ENCODE measurements around the gene TEX11. TPM values are rescaled to one million over a fixed set of nuclear protein-coding genes. Genes with fewer than 3 reads are reported as not detected.

TEX11 gene
- polyA plus RNA-seq, 1 of the 3 experiments (the other 2 are of a cell fraction), result not detected

- TF ChIP-seq EZH2phosphoT487 (IDR thresholded peaks at IDR 0.05; ENCODE audit: borderline replicate concordance, low read depth) (no peak), ELF1 (IDR thresholded peaks at IDR 0.05) (no peak), RFX5 (IDR thresholded peaks at IDR 0.05; ENCODE audit: low read length) (no peak), FOSL2 (IDR thresholded peaks at IDR 0.05; ENCODE audit: borderline replicate concordance, low read depth) (no peak), GATA2 (CRISPR knock-in tag; IDR thresholded peaks at IDR 0.05) (no peak), GABPA (IDR thresholded peaks at IDR 0.05; ENCODE audit: low read depth) (no peak), YY1 (IDR thresholded peaks at IDR 0.05; ENCODE audit: low read depth) (no peak), NRF1 (IDR thresholded peaks at IDR 0.05; ENCODE audit: low read depth, low read length) (no peak), EP300 (IDR thresholded peaks at IDR 0.05; ENCODE audit: borderline replicate concordance in 1 of 2, low read depth in 1 of 2, low read length in 1 of 2) (no peak), CTCF (IDR thresholded peaks at IDR 0.05) (no peak), CHD2 (IDR thresholded peaks at IDR 0.05; ENCODE audit: low read length, partially characterized antibody) (no peak), POLR2AphosphoS5 (IDR thresholded peaks at IDR 0.05; ENCODE audit: low read depth, low read length) (no peak), RXRA (IDR thresholded peaks at IDR 0.05; ENCODE audit: borderline replicate concordance, low read depth) (no peak), TEAD4 (IDR thresholded peaks at IDR 0.05; ENCODE audit: borderline replicate concordance, insufficient read depth) (no peak), ZBTB33 (IDR thresholded peaks at IDR 0.05; ENCODE audit: borderline replicate concordance, low read depth) (no peak)
- no peaks in the 10 kb centered on the region for H3K9me3 ChIP-seq
- no peak overlapping the region for H3K4me2 ChIP-seq
- H3K27ac ChIP-seq (ENCODE audit: low read depth in 2 of 2, low read length in 1 of 2), result no peak overlapping the region
- H3K4me1 ChIP-seq (ENCODE audit: control insufficient read depth in 1 of 2, insufficient read depth in 2 of 2, low read depth in 1 of 2, low read length in 1 of 2), result no peaks in the 10 kb centered on the region
- H3K4me3 ChIP-seq (ENCODE audit: low read depth in 2 of 2, low read length in 1 of 2), result no peak overlapping the region
- DNase-seq, result no peak
- ChIA-PET POLR2A (no interaction called here), CTCF (no interaction called here)
- H3K36me3 ChIP-seq (replicated peaks in 1 of 2; ENCODE audit: control insufficient read depth in 1 of 2, insufficient read depth in 2 of 2, low read length in 1 of 2), result no peaks in the 10 kb centered on the region
- no peaks in the 10 kb centered on the region for H4K20me1 ChIP-seq (ENCODE audit: insufficient read depth)
- no peaks in the 10 kb centered on the region for H3K79me2 ChIP-seq (ENCODE audit: insufficient read depth)
- 44% methylated on average over 2 of the region's 3 CpGs for WGBS (ENCODE audit: low lambda C conversion rate)
- no peaks in the 10 kb centered on the region for H3K9me2 ChIP-seq
- no peak overlapping the region for H3K9ac ChIP-seq
- no peak overlapping the region for H2AFZ ChIP-seq (ENCODE audit: low read depth)
- H3K27me3 ChIP-seq (ENCODE audit: insufficient read depth), result no peaks in the 10 kb centered on the region
- no peaks in the 10 kb centered on the region for H3F3A ChIP-seq (replicated peaks; ENCODE audit: insufficient read depth)
Measured at GRCh38 chrX:70549429-70549828, 359.1 kb downstream of the TEX11 start.

GRCh38 chrX:70535198-70535597 lies 373.3 kb downstream of the TEX11 start:
- Histone ChIP-seq H3F3A (replicated peaks; ENCODE audit: insufficient read depth) (no peaks in the 10 kb centered on the region), H3K4me1 (ENCODE audit: control insufficient read depth in 1 of 2, insufficient read depth in 2 of 2, low read depth in 1 of 2, low read length in 1 of 2) (no peaks in the 10 kb centered on the region), H3K27me3 (ENCODE audit: insufficient read depth) (peaks cover 13% of the 10 kb centered on the region; the same call in 1 of the 2 replicates), H3K9me3 (no peaks in the 10 kb centered on the region), H3K79me2 (ENCODE audit: insufficient read depth) (no peaks in the 10 kb centered on the region), H3K9me2 (no peaks in the 10 kb centered on the region), H2AFZ (ENCODE audit: low read depth) (no peak overlapping the region), H3K4me2 (no peak overlapping the region), H3K4me3 (ENCODE audit: low read depth in 2 of 2, low read length in 1 of 2) (no peak overlapping the region), H3K9ac (no peak overlapping the region), H3K36me3 (replicated peaks in 1 of 2; ENCODE audit: control insufficient read depth in 1 of 2, insufficient read depth in 2 of 2, low read length in 1 of 2) (no peaks in the 10 kb centered on the region), H3K27ac (ENCODE audit: low read depth in 2 of 2, low read length in 1 of 2) (no peak overlapping the region), H4K20me1 (ENCODE audit: insufficient read depth) (no peaks in the 10 kb centered on the region)
- DNase-seq, result no peak
- WGBS (ENCODE audit: low lambda C conversion rate), result 20% methylated on average over 1 of the region's 1 CpG
- POLR2A ChIA-PET, result no interaction called here
- CTCF ChIA-PET, result no interaction called here
- TF ChIP-seq PBX3 (IDR thresholded peaks at IDR 0.05) (no peak), TAF1 (IDR thresholded peaks at IDR 0.05; ENCODE audit: borderline replicate concordance, low read depth, low read length) (no peak), TCF12 (IDR thresholded peaks at IDR 0.05) (no peak), RFX5 (IDR thresholded peaks at IDR 0.05; ENCODE audit: low read length) (no peak), CTCF (IDR thresholded peaks at IDR 0.05) (no peak), GATA2 (CRISPR knock-in tag; IDR thresholded peaks at IDR 0.05) (no peak), FOSL2 (IDR thresholded peaks at IDR 0.05; ENCODE audit: borderline replicate concordance, low read depth) (no peak), RAD21 (IDR thresholded peaks at IDR 0.05; ENCODE audit: low read length) (no peak), GABPA (IDR thresholded peaks at IDR 0.05; ENCODE audit: low read depth) (no peak), ZBTB33 (IDR thresholded peaks at IDR 0.05; ENCODE audit: borderline replicate concordance, low read depth) (no peak), NRF1 (IDR thresholded peaks at IDR 0.05; ENCODE audit: low read depth, low read length) (no peak)
